Trophoblast cell (in vitro differentiated cells and primary cell): ENCODE results near the gene MAP2K5.

Source experiments
- DNase-seq, 2 donors: peaks; one replicate each; pipeline ENCODE4 v3.0.0-alpha.2; 2016
- H2AFZ ChIP-seq: 2 replicates; pipeline ENCODE4 v1.6.1; 2013; ENCODE audit warnings: low read length, moderate library complexity, mild to moderate bottlenecking; ENCODE audit not compliant: insufficient read depth, poor library complexity
- H2AK5ac ChIP-seq: 2 replicates; pipeline ENCODE4 v1.6.1; 2013; ENCODE audit warnings: mild to moderate bottlenecking, low read length
- H2BK120ac ChIP-seq: 2 replicates; pipeline ENCODE4 v1.6.1; 2013; ENCODE audit warnings: low read length, mild to moderate bottlenecking, moderate library complexity; ENCODE audit not compliant: insufficient read depth, poor library complexity
- H2BK12ac ChIP-seq: 2 replicates; pipeline ENCODE4 v1.6.1; 2013; ENCODE audit warnings: mild to moderate bottlenecking, low read length, moderate library complexity
- H2BK5ac ChIP-seq: 2 replicates; pipeline ENCODE4 v1.6.1; 2013; ENCODE audit warnings: low read length, low read depth, moderate library complexity, mild to moderate bottlenecking; ENCODE audit not compliant: poor library complexity
- H3K14ac ChIP-seq: 2 replicates; pipeline ENCODE4 v1.6.1; 2013; ENCODE audit warnings: mild to moderate bottlenecking, low read length
- H3K18ac ChIP-seq: 2 replicates; pipeline ENCODE4 v1.6.1; 2013; ENCODE audit warnings: mild to moderate bottlenecking, low read length
- H3K23ac ChIP-seq: 2 replicates; pipeline ENCODE4 v1.6.1; 2013; ENCODE audit warnings: low read length
- H3K27ac ChIP-seq: 2 replicates; pipeline ENCODE4 v1.5.1; 2013; ENCODE audit warnings: low read depth, mild to moderate bottlenecking, inconsistent platforms, low read length, moderate library complexity
- H3K27me3 ChIP-seq: 2 replicates; pipeline ENCODE4 v1.6.1; 2013; ENCODE audit warnings: inconsistent platforms, mild to moderate bottlenecking, low read length, moderate library complexity; ENCODE audit not compliant: insufficient read depth
- H3K36me3 ChIP-seq, 2 experiments: 1 replicate in 1 of 2; 2 replicates in 1 of 2; pipeline ENCODE4 v1.6.1; 2013; ENCODE audit warnings: low read length in 2 of 2, mild to moderate bottlenecking in 2 of 2, moderate library complexity in 1 of 2; ENCODE audit not compliant: insufficient read depth in 2 of 2, control insufficient read depth in 1 of 2
- H3K4ac ChIP-seq: 2 replicates; pipeline ENCODE4 v1.6.1; 2013; ENCODE audit warnings: low read depth, mild to moderate bottlenecking, low read length, moderate library complexity
- H3K4me1 ChIP-seq, 2 experiments: 1 replicate in 1 of 2; 2 replicates in 1 of 2; pipeline ENCODE4 v1.6.1; 2013; ENCODE audit warnings: low read length in 2 of 2, mild to moderate bottlenecking in 2 of 2, moderate library complexity in 1 of 2; ENCODE audit not compliant: insufficient read depth in 2 of 2, control insufficient read depth in 1 of 2
- H3K4me2 ChIP-seq: 2 replicates; pipeline ENCODE4 v1.6.1; 2013; ENCODE audit warnings: inconsistent platforms, mild to moderate bottlenecking, low read length, moderate library complexity
- H3K4me3 ChIP-seq: 2 replicates; pipeline ENCODE4 v1.5.1; 2013; ENCODE audit warnings: mild to moderate bottlenecking, low read depth, low read length, inconsistent platforms
- H3K79me1 ChIP-seq: one replicate; pipeline ENCODE4 v1.6.1; 2013; ENCODE audit warnings: low read length
- H3K79me2 ChIP-seq: 2 replicates; pipeline ENCODE4 v1.6.1; 2013; ENCODE audit warnings: low read length, mild to moderate bottlenecking; ENCODE audit not compliant: control insufficient read depth, insufficient read depth, poor library complexity
- H3K9ac ChIP-seq: 2 replicates; pipeline ENCODE4 v1.6.1; 2013; ENCODE audit warnings: mild to moderate bottlenecking, low read length
- H3K9me3 ChIP-seq: 2 replicates; pipeline ENCODE4 v1.6.1; 2013; ENCODE audit warnings: low read depth, mild to moderate bottlenecking, control low read depth, inconsistent platforms, low read length; ENCODE audit not compliant: insufficient read depth
- H4K12ac ChIP-seq: 2 replicates; pipeline ENCODE4 v1.6.1; 2013; ENCODE audit warnings: low read depth, mild to moderate bottlenecking, low read length, moderate library complexity
- H4K8ac ChIP-seq: 2 replicates; pipeline ENCODE4 v1.6.1; 2013; ENCODE audit warnings: low read depth, mild to moderate bottlenecking, low read length, moderate library complexity
- H4K91ac ChIP-seq: one replicate; pipeline ENCODE4 v1.6.1; 2013; ENCODE audit warnings: low read depth, mild to moderate bottlenecking, low read length, moderate library complexity
- WGBS: extraction: QIAGEN DNeasy Blood & Tissue Kit; methylation state at CpG from one replicate; pipeline ENCODE4 v1.1.7; 2013; ENCODE audit warnings: missing lambda C conversion rate; ENCODE audit not compliant: insufficient read length, insufficient coverage; ENCODE audit errors: extremely low coverage; 5-methylcytosine and 5-hydroxymethylcytosine counted together

MAP2K5 gene

DNA sequence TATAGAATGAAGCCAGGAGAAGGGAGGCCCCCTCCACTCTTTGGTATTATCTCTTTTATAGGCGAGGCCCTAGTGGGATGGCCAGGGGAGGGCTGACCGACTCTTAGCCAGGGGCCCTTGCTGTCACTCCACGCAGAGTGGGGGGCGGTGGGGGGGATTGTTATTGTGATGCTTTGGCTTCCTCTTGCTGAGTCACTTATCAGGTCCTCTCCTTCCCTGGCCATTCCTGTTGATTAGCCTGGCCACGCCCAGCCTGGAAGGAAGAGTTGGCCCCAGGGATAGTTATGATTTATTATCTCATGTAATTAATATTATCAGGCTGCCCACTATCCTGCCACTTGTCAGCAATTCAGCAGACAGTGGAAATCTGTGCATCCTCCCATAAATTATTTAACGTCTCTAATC lies 257.3 kb downstream of the MAP2K5 start:
- Histone ChIP-seq H3K4me3 (no peak overlapping the region), H2BK12ac (no peak overlapping the region), H2AK5ac (no peak overlapping the region), H3K79me2 (no peaks in the 10 kb centered on the region), H3K9ac (no peak overlapping the region), H2BK5ac (no peak overlapping the region), H3K27me3 (no peaks in the 10 kb centered on the region), H2AFZ (no peak overlapping the region), H3K9me3 (no peaks in the 10 kb centered on the region), H3K23ac (no peak overlapping the region), H4K12ac (no peak overlapping the region), H4K91ac (no peak overlapping the region), H3K27ac (no peak overlapping the region), H3K14ac (no peak overlapping the region), H3K18ac (no peak overlapping the region), H4K8ac (no peak overlapping the region), H3K79me1 (no peaks in the 10 kb centered on the region), H3K4ac (no peak overlapping the region), H3K4me2 (no peak overlapping the region), H2BK120ac (no peak overlapping the region), H3K36me3 (no peaks in the 10 kb centered on the region), H3K4me1 (peaks cover 0 to 4% of the 10 kb centered on the region in 2 experiments)
- WGBS: no CpG with 5 or more reads among the region's 6 CpGs
- no peak for DNase-seq

DNA sequence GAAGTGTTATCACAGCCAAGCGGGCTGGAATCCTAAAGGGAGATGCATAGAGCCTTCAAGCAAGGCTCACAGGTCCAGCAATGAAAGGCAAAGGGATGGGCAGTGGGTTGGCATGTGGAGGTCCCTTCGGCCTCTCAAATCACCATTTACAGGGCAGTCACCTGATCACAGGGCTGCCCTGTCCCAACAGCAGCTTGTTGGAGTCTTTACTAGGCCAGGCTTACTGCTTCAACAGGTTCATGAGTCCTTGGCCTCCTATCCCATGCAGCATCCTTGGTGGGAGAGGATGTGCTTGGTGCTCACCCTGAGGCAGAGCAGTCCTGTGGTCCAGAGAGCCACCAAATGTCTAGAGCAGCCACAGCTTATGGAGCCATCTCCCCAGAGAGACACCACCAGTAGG lies 258.6 kb downstream of the MAP2K5 start:
- Histone ChIP-seq H3K4me1 (peaks cover 0 to 4% of the 10 kb centered on the region in 2 experiments), H2AFZ (no peak overlapping the region), H3K36me3 (no peaks in the 10 kb centered on the region), H3K4me2 (no peak overlapping the region), H2BK120ac (no peak overlapping the region), H2AK5ac (no peak overlapping the region), H3K18ac (no peak overlapping the region), H3K27me3 (no peaks in the 10 kb centered on the region), H3K9me3 (no peaks in the 10 kb centered on the region), H3K23ac (no peak overlapping the region), H3K79me2 (no peaks in the 10 kb centered on the region), H3K4me3 (no peak overlapping the region), H3K27ac (no peak overlapping the region), H4K8ac (no peak overlapping the region), H4K12ac (no peak overlapping the region), H3K14ac (no peak overlapping the region), H3K9ac (no peak overlapping the region), H2BK5ac (no peak overlapping the region), H2BK12ac (no peak overlapping the region), H3K4ac (no peak overlapping the region), H3K79me1 (no peaks in the 10 kb centered on the region), H4K91ac (no peak overlapping the region)
- no CpG with 5 or more reads among the region's 2 CpGs for WGBS
- no peak for DNase-seq

DNA sequence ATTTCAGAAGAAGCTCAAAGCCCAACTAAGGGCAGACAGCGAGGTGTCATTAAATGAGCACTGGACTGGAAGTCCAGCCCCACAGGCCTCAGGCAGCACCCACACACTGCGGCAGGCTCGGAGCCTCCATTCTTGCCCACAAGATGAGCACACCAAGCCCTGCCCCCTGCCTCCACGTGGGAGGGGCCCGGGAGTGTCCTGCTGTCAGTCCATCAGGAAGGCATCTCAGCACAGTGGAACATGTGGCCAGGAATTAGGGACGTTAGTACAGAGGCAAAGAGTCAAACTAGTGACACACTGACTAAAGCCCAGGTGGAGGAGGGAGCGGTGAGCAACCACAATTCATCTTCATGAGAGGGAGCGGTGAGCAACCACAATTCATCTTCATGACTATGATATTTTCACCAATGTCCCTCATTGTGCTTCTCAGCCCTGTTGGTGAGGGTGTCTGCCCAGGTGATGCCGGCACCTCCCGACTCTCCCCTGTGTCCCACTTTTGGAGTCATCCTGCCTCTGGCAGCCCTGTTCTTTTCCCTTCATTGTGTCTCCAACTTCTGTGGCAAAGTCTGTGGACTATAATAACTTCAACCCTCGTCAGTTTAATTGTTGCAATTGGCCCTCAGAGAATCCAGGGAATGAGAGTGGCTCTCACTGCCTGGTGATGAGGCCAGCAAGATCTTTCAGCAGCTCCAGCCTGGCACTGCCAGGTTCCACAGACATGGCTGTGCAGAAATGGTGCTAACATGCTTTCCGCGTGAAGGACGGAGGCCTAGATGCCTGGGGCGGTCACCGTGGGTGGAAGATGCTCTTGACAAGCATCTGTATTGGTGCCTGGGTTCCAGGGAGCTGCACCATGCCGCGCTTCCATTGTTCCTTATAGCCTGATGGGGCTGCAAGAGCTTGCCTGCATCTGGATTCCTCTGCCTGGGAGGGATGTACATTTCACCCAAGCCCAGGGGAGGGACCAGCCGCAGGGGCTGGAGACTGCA lies 259.7 kb downstream of the MAP2K5 start:
- no peaks in the 10 kb centered on the region for H3K27me3 ChIP-seq
- WGBS: no CpG with 5 or more reads among the region's 19 CpGs
- H3K27ac ChIP-seq: no peak overlapping the region

GRCh38 chr15:67803299-67803698 lies 260.8 kb downstream of the MAP2K5 start:
- Histone ChIP-seq H3K4me1 (peaks cover 0 to 4% of the 10 kb centered on the region in 2 experiments), H3K4me2 (no peak overlapping the region), H3K9ac (no peak overlapping the region), H4K8ac (no peak overlapping the region), H2BK12ac (no peak overlapping the region), H2AK5ac (no peak overlapping the region), H3K27me3 (no peaks in the 10 kb centered on the region), H2AFZ (no peak overlapping the region), H3K18ac (no peak overlapping the region), H3K9me3 (peaks cover 2% of the 10 kb centered on the region), H3K27ac (no peak overlapping the region), H2BK120ac (no peak overlapping the region), H3K4me3 (no peak overlapping the region), H3K79me2 (no peaks in the 10 kb centered on the region), H3K23ac (no peak overlapping the region), H3K36me3 (peaks cover 0 to 2% of the 10 kb centered on the region in 2 experiments), H2BK5ac (no peak overlapping the region), H4K12ac (no peak overlapping the region), H3K4ac (no peak overlapping the region), H3K79me1 (no peaks in the 10 kb centered on the region), H3K14ac (no peak overlapping the region), H4K91ac (no peak overlapping the region)
- no CpG with 5 or more reads among the region's 3 CpGs for WGBS
- no peak for DNase-seq

More for the DNA sequence above, 259.7 kb downstream of the MAP2K5 start:
- no peaks in the 10 kb centered on the region for H3K79me1 ChIP-seq
- H4K12ac ChIP-seq: no peak overlapping the region
- no peak overlapping the region for H3K4me3 ChIP-seq
- H3K23ac ChIP-seq: no peak overlapping the region
- H3K4me2 ChIP-seq: no peak overlapping the region
- no peak for DNase-seq
- no peak overlapping the region for H2AFZ ChIP-seq
- peaks cover 0 to 4% of the 10 kb centered on the region in 2 experiments for H3K4me1 ChIP-seq
- H3K4ac ChIP-seq: no peak overlapping the region
- no peak overlapping the region for H2AK5ac ChIP-seq
- H3K9ac ChIP-seq: no peak overlapping the region
- no peak overlapping the region for H2BK120ac ChIP-seq
- no peak overlapping the region for H3K14ac ChIP-seq
- no peak overlapping the region for H2BK12ac ChIP-seq
- H3K36me3 ChIP-seq: no peaks in the 10 kb centered on the region
- H2BK5ac ChIP-seq: no peak overlapping the region
- no peak overlapping the region for H4K91ac ChIP-seq
- H4K8ac ChIP-seq: no peak overlapping the region
- H3K18ac ChIP-seq: no peak overlapping the region
- H3K79me2 ChIP-seq: no peaks in the 10 kb centered on the region
- H3K9me3 ChIP-seq: peaks cover 2% of the 10 kb centered on the region
